ENCODE data around the gene RNF144B.

GRCh38 chr6:18389479-18389878 lies 2.3 kb downstream of the RNF144B start:
- no peak for TF ChIP-seq CTCF (IDR thresholded peaks at IDR 0.05)
- no peak for TF ChIP-seq POLR2A (IDR thresholded peaks at IDR 0.05)
